ENCODE results near the gene PHF19.

GRCh38 chr9:120868339-120868675 lies 8.7 kb downstream of the PHF19 start:
- no peak for TF ChIP-seq POLR2A (IDR thresholded peaks at IDR 0.05; ENCODE audit: low read depth, low read length)
- TF ChIP-seq JUNB (IDR thresholded peaks at IDR 0.05): no peak
- no peak for TF ChIP-seq RFX5 (IDR thresholded peaks at IDR 0.05; ENCODE audit: low read depth, low read length)
- TF ChIP-seq FOS (IDR thresholded peaks at IDR 0.05; ENCODE audit: borderline replicate concordance, extremely low read depth, insufficient read length): no peak
- no peak for TF ChIP-seq ASH2L (IDR thresholded peaks at IDR 0.05; ENCODE audit: borderline replicate concordance, low read depth)
- TF ChIP-seq EZH2 (IDR thresholded peaks at IDR 0.05; ENCODE audit: borderline replicate concordance, control insufficient read depth, low read depth, low read length): no peak
- TF ChIP-seq TCF3 (IDR thresholded peaks at IDR 0.05; ENCODE audit: borderline replicate concordance, insufficient read depth, low read depth, low read length): no peak

Data from GM12878 (cell line).